Endothelial cell of umbilical vein (primary cell): ENCODE data around the gene SLC8A1. TPM values are rescaled to one million over a fixed set of nuclear protein-coding genes. Genes with fewer than 3 reads are reported as not detected.

ENCODE experiments used
- BruUV-seq: library from RNA; stranded (reverse); fragments of 400-500 nt; replicated peaks from 2 replicates; lab custom pipeline; 2021; lab: Mats Ljungman, UMichigan
- CTCF ChIA-PET: fragments of 300-600, 350-600 bp; sonication (Branson Sonifier 250); formaldehyde crosslinking; loops from one replicate; lab custom pipeline; 2021; ENCODE audit warnings: antibody characterized with exemption, inconsistent platforms; lab: Charles Lee
- POLR2A ChIA-PET: fragments of 300-600, 350-600 bp; sonication (Branson Sonifier 250); formaldehyde crosslinking; loops from one replicate; lab custom pipeline; 2021; ENCODE audit warnings: antibody characterized with exemption, inconsistent platforms; lab: Charles Lee
- DNase-seq: peaks from one replicate; pipeline ENCODE4 v3.0.0-alpha.2; 2011; ENCODE audit warnings: low read depth, low spot score
- FAIRE-seq: peaks from 2 replicates; lab custom pipeline; 2011; peaks lifted over from hg19 to GRCh38; lab: Jason Lieb, UNC
- H2AFZ ChIP-seq: 2 replicates; pipeline ENCODE4 v1.6.0; 2012; ENCODE audit warnings: low read depth, low read length, control low read depth, inconsistent platforms
- H3K27ac ChIP-seq: 2 replicates; pipeline ENCODE4 v1.5.1; 2011; ENCODE audit warnings: low read depth, mild to moderate bottlenecking, control low read depth, low read length, moderate library complexity; ENCODE audit not compliant: insufficient read depth
- H3K27me3 ChIP-seq, 2 experiments: 2 replicates each; pipeline versions ENCODE4 v1.6.0 to v1.6.1; 2011; ENCODE audit warnings: low read length in 2 of 2, mixed read lengths in 1 of 2; ENCODE audit not compliant: control insufficient read depth in 2 of 2, insufficient read depth in 2 of 2
- H3K36me3 ChIP-seq, 2 experiments: 2 replicates in 1 of 2; 3 replicates in 1 of 2; pipeline ENCODE4 v1.5.1; 2011; ENCODE audit warnings: low read length in 2 of 2, mild to moderate bottlenecking in 1 of 2, moderate library complexity in 1 of 2; ENCODE audit not compliant: control insufficient read depth in 2 of 2, insufficient read depth in 2 of 2; ENCODE audit errors: extremely low read depth in 1 of 2
- H3K4me1 ChIP-seq: 3 replicates; pipeline ENCODE4 v1.5.1; 2011; ENCODE audit warnings: mild to moderate bottlenecking, low read length; ENCODE audit not compliant: control insufficient read depth, insufficient read depth; ENCODE audit errors: extremely low read depth
- H3K4me2 ChIP-seq: 2 replicates; pipeline ENCODE4 v1.6.1; 2011; ENCODE audit warnings: low read length, control low read depth, mixed read lengths; ENCODE audit not compliant: insufficient read depth
- H3K4me3 ChIP-seq, 3 experiments: fragments of 200-600 bp in 1 of 3; sonication (generic), shearing (Covaris generic) in 1 of 3; replicated peaks in 1 of 3; 2 replicates each; pipeline ENCODE4 v1.5.1; 2011 to 2016; ENCODE audit warnings: control low read depth in 3 of 3, low read length in 3 of 3, mild to moderate bottlenecking in 2 of 3, inconsistent platforms in 1 of 3, low read depth in 1 of 3, moderate library complexity in 1 of 3; ENCODE audit not compliant: insufficient read depth in 1 of 3
- H3K79me2 ChIP-seq: 2 replicates; pipeline ENCODE4 v1.6.0; 2012; ENCODE audit warnings: low read length, inconsistent platforms; ENCODE audit not compliant: control insufficient read depth, insufficient read depth
- H3K9ac ChIP-seq: replicated peaks from 2 replicates; pipeline ENCODE3; 2011; ENCODE audit warnings: low read length, control low read depth; ENCODE audit not compliant: insufficient read depth; ENCODE audit errors: extremely low read depth
- H3K9me1 ChIP-seq: replicated peaks from 3 replicates; pipeline ENCODE4 v1.6.0; 2011; ENCODE audit warnings: mild to moderate bottlenecking, low read length; ENCODE audit not compliant: control insufficient read depth, insufficient read depth; ENCODE audit errors: extremely low read depth
- H3K9me3 ChIP-seq: replicated peaks from 2 replicates; pipeline ENCODE4 v1.5.1; 2012; ENCODE audit warnings: low read length, inconsistent platforms; ENCODE audit not compliant: control insufficient read depth, insufficient read depth
- H4K20me1 ChIP-seq: replicated peaks from 2 replicates; pipeline ENCODE3; 2011; ENCODE audit warnings: mild to moderate bottlenecking, low read length; ENCODE audit not compliant: control insufficient read depth, insufficient read depth; ENCODE audit errors: extremely low read depth
- EZH2 ChIP-seq: IDR thresholded peaks from 2 replicates; pipeline ENCODE4 v1.6.1; 2012; ENCODE audit warnings: borderline replicate concordance, low read depth, mild to moderate bottlenecking, moderate library complexity, low read length, inconsistent platforms; ENCODE audit not compliant: severe bottlenecking
- FOS ChIP-seq: IDR thresholded peaks from 2 replicates; pipeline ENCODE4 v1.6.1; 2011; ENCODE audit warnings: mild to moderate bottlenecking, low read length, moderate library complexity, borderline replicate concordance; ENCODE audit not compliant: insufficient read depth
- GATA2 ChIP-seq: IDR thresholded peaks from 2 replicates; pipeline ENCODE4 v1.7.0; 2011; ENCODE audit warnings: low read depth, mild to moderate bottlenecking, moderate library complexity, mixed read lengths, low read length; ENCODE audit not compliant: insufficient read length, insufficient read depth
- JUN ChIP-seq: IDR thresholded peaks from 2 replicates; pipeline ENCODE4 v1.6.1; 2011; ENCODE audit warnings: borderline replicate concordance, low read depth; ENCODE audit not compliant: insufficient read length, insufficient read depth
- MAX ChIP-seq: IDR thresholded peaks from 2 replicates; pipeline ENCODE4 v1.6.1; 2011; ENCODE audit not compliant: insufficient read depth, insufficient read length
- MYC ChIP-seq: IDR thresholded peaks from one replicate; pipeline ENCODE4 v1.6.1; 2011; ENCODE audit warnings: mild to moderate bottlenecking, low read depth, low read length
- POLR2A ChIP-seq: IDR thresholded peaks from 2 replicates; pipeline ENCODE4 v1.6.1; 2012; ENCODE audit warnings: low read depth, mild to moderate bottlenecking, control low read depth, low read length
- POLR2AphosphoS5 ChIP-seq: IDR thresholded peaks from 2 replicates; pipeline ENCODE4 v1.6.1; 2012; ENCODE audit warnings: low read depth, mild to moderate bottlenecking, control low read depth, low read length, moderate library complexity; ENCODE audit not compliant: insufficient read depth
- dilution Hi-C: fragments of 300-500 bp; cut with MboI; formaldehyde crosslinking; loops from one replicate; pipeline ENCODE4 v1.15.0; 2019; ENCODE audit warnings: low sequenced_read_pairs; ENCODE audit not compliant: extremely low pct_ligation_motif_present
- intact Hi-C: fragments of 100-400 bp; cut with micrococcal nuclease; formaldehyde crosslinking; loops from one replicate; pipeline ENCODE4 v1.10.0; 2022
- polyA plus RNA-seq, 4 experiments: library from polyadenylated mRNA; depleted of rRNA in 3 of 4; stranded (reverse) in 3 of 4; unstranded in 1 of 4; fragments of >200 nt; gene quantifications; 2 replicates each; pipeline versions ENCODE4 v1.2.1 to v1.2.3, GENCODE V29; 2011 to 2012; ENCODE audit warnings: missing spikeins in 1 of 4
- total RNA-seq: library from RNA; stranded (reverse); gene quantifications from 2 replicates; pipeline ENCODE4 v1.2.3, GENCODE V29; 2021
- TF ChIP-seq, protein P1 (sequence below), 2 donors: IDR thresholded peaks; 1 replicate in 1 of 2; 2 replicates in 1 of 2; pipeline ENCODE4 v1.5.1; 2011; ENCODE audit warnings: low read length in 2 of 2, mild to moderate bottlenecking in 2 of 2, moderate library complexity in 2 of 2, control low read depth in 1 of 2, inconsistent platforms in 1 of 2, low read depth in 1 of 2; ENCODE audit not compliant: insufficient read depth in 1 of 2; ENCODE audit errors: extremely low read depth in 1 of 2

The SLC8A1 gene
- total and polyA plus RNA-seq, 2 donors (not counting 3 experiments of a cell fraction or from before 2014, with no cell fraction given) = 0.19 to 1.8 TPM

DNA sequence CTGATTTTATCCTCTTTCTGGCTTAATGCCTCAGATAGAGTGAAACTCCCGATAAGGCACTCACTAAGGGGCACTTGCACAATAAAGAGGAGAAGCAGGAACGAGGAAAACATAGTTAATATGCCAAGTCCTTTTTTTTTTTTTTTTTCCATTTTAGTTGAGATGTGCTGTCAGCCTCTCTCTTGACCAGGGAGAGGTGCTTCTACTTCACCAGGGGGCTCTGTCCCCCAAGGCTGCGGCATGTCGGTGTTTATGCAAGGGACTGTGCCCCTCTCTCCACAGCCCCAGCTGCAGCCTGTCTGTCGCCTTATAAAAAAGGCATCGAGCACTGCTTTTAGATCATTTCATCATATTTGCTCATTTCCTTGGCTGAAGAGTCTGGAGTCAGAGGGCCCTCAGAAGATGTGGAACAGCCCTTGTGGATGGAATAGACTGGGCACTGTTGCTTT lies 178.1 kb downstream of the SLC8A1 start:
- Histone ChIP-seq H4K20me1 (no peaks in the 10 kb centered on the region), H3K9me3 (no peaks in the 10 kb centered on the region), H3K79me2 (no peaks in the 10 kb centered on the region), H3K4me1 (no peaks in the 10 kb centered on the region), H3K9me1 (no peaks in the 10 kb centered on the region), H3K36me3 (no peaks in the 10 kb centered on the region), H3K4me2 (no peak overlapping the region), H3K27me3 (no peaks in the 10 kb centered on the region), H3K9ac (no peak overlapping the region), H3K27ac (no peak overlapping the region), H3K4me3 (no peak overlapping the region), H2AFZ (no peak overlapping the region)
- POLR2A ChIA-PET = no interaction called here
- no peak for DNase-seq
- TF ChIP-seq JUN (no peak), POLR2AphosphoS5 (no peak), FOS (no peak), POLR2A (no peak), MAX (no peak), GATA2 (no peak), MYC (no peak), EZH2 (no peak)
- TF ChIP-seq, protein P1, sequence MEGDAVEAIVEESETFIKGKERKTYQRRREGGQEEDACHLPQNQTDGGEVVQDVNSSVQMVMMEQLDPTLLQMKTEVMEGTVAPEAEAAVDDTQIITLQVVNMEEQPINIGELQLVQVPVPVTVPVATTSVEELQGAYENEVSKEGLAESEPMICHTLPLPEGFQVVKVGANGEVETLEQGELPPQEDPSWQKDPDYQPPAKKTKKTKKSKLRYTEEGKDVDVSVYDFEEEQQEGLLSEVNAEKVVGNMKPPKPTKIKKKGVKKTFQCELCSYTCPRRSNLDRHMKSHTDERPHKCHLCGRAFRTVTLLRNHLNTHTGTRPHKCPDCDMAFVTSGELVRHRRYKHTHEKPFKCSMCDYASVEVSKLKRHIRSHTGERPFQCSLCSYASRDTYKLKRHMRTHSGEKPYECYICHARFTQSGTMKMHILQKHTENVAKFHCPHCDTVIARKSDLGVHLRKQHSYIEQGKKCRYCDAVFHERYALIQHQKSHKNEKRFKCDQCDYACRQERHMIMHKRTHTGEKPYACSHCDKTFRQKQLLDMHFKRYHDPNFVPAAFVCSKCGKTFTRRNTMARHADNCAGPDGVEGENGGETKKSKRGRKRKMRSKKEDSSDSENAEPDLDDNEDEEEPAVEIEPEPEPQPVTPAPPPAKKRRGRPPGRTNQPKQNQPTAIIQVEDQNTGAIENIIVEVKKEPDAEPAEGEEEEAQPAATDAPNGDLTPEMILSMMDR (IDR thresholded peaks at IDR 0.05; ENCODE audit: extremely low read depth in 1 of 2, insufficient read depth in 1 of 2, low read depth in 1 of 2, low read length in 2 of 2) = no peak
- no TSS peak for BruUV-seq
- intact Hi-C loops (no loop called here), dilution Hi-C loops (no loop called here)
- CTCF ChIA-PET = interaction anchor here (2.8 kb wide), 1 partner anchor 11 kb away, joined by 11 read pairs; no protein-coding TSS in a partner anchor
- no peak for FAIRE-seq
